ENCODE data around the gene TOP3A.

The TOP3A gene

DNA sequence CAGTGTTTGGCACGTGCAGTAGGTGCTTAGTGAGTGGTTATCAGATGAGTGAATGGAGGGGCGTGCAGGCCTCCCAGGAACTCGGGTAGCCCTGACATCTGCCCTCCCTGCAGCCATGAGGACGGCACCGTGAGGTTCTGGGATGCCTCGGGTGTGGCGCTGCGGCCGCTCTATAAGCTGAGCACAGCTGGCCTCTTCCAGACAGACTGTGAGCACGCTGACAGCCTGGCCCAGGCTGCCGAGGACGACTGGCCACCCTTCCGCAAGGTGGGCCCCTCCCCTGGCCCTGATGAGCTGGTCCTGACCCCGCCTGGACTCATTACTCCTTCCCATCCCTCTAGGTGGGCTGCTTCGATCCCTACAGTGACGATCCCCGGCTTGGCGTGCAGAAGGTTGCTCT, 78.3 kb downstream of the TOP3A start:
- TF ChIP-seq, protein P1, sequence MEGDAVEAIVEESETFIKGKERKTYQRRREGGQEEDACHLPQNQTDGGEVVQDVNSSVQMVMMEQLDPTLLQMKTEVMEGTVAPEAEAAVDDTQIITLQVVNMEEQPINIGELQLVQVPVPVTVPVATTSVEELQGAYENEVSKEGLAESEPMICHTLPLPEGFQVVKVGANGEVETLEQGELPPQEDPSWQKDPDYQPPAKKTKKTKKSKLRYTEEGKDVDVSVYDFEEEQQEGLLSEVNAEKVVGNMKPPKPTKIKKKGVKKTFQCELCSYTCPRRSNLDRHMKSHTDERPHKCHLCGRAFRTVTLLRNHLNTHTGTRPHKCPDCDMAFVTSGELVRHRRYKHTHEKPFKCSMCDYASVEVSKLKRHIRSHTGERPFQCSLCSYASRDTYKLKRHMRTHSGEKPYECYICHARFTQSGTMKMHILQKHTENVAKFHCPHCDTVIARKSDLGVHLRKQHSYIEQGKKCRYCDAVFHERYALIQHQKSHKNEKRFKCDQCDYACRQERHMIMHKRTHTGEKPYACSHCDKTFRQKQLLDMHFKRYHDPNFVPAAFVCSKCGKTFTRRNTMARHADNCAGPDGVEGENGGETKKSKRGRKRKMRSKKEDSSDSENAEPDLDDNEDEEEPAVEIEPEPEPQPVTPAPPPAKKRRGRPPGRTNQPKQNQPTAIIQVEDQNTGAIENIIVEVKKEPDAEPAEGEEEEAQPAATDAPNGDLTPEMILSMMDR (IDR thresholded peaks at IDR 0.05; ENCODE audit: insufficient read depth, low read depth, low read length, missing control alignments): no peak
- DNase-seq (ENCODE audit: low read depth): no peak
- no peak overlapping the region for H3K4me3 ChIP-seq (ENCODE audit: low read depth, low read length)

DNA sequence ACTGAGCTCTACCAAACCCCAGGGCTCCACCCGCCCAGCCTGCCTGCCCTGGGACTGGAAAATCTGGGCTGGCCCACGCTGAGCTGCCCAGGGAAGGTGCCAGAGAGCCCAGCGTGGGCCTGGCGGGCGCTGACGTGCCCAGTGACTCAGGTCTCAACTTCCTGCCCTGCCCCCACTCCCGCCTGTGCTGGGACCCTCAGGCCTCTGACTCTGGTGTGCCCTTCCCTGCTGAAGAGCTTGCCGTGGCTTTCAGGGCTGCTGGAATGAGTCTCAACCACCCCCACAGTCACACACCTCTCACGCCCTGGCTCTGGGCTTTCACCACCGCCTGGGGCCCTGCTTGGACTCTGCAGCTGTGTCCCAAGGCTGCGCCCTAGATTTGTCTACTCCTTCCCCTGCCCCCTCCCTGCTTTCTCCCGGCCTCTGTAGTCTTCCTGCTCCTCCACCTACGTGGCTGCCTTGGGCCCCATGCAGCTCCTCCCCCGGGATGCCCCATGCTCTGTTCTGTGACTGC, 79.0 kb downstream of the TOP3A start:
- TF ChIP-seq, protein P1 (IDR thresholded peaks at IDR 0.05; ENCODE audit: insufficient read depth, low read depth, low read length, missing control alignments): no peak
- no peak for DNase-seq (ENCODE audit: low read depth)
- H3K4me3 ChIP-seq (ENCODE audit: low read depth, low read length): no peak overlapping the region

DNA sequence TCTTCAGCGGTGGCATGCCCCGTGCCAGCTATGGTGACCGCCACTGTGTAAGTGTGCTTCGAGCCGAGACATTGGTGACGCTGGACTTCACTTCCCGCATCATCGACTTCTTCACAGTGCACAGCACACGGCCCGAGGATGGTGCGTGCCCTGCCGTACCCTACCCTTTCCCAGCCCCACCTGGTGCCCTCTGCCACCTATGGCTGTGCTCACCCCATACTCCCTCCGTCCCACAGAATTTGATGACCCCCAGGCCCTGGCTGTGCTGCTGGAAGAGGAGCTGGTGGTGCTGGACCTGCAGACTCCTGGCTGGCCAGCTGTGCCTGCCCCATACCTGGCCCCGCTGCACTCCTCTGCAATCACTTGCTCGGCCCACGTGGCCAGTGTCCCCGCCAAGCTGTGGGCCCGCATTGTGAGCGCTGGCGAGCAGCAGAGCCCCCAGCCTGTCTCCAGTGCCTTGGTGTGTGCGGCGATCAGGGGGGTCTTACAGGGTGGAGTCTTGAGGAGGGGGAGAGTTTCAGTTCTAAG, 79.9 kb downstream of the TOP3A start:
- DNase-seq (ENCODE audit: low read depth): no peak
- TF ChIP-seq, protein P1 (IDR thresholded peaks at IDR 0.05; ENCODE audit: insufficient read depth, low read depth, low read length, missing control alignments): no peak
- no peak overlapping the region for H3K4me3 ChIP-seq (ENCODE audit: low read depth, low read length)

DNA sequence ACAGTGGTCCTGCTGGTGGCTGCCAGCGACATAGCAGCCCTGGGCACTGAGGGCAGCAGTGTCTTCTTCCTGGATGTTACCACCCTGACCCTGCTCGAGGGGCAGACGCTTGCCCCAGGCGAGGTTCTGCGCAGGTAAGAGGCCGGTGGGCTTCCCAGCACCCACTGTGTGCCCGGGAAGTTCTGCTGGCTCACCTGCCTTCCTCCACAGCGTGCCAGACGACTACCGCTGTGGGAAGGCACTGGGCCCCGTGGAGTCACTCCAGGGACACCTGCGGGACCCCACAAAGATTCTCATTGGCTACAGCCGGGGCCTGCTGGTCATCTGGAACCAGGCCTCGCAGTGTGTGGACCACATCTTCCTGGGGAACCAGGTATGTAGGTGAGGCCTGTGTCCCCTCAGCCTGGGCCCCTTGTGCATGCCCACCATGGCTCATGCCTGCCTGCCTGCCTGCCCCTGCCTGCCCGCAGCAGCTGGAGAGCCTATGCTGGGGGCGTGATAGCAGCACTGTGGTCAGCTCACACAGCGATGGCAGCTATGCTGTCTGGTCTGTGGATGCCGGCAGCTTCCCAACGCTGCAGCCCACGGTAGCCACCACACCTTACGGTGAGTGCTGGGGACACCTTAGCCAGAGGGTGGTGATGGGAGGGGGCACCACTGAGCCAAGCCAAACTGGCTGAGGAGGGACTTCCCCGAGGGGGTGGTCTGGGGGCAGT, 80.8 kb downstream of the TOP3A start:
- TF ChIP-seq, protein P1 (IDR thresholded peaks at IDR 0.05; ENCODE audit: insufficient read depth, low read depth, low read length, missing control alignments): no peak
- no peak overlapping the region for H3K4me3 ChIP-seq (ENCODE audit: low read depth, low read length)
- DNase-seq (ENCODE audit: low read depth): no peak

DNA sequence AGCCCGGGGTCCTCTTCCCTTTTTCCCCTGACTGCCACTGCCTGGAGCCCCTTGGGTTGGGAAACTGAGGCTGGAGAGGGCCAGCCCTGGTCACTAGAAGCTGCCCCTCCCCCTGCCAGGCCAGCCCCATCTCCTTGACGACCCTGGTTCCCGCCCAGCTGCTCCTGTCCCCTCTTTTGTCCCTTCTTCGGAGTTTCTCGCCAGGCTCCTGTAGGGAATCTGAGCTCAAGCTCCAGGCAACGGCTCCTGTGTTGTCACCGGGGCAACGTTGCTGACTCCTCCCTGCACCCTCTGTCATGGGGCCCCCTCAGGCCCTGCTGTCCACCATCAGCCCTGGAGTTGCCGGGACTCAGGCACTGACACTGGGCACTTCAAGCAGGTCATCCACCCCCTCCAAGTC, 83.6 kb downstream of the TOP3A start:
- DNase-seq (ENCODE audit: low read depth): no peak
- H3K4me3 ChIP-seq (ENCODE audit: low read depth, low read length): no peak overlapping the region
- TF ChIP-seq, protein P1 (IDR thresholded peaks at IDR 0.05; ENCODE audit: insufficient read depth, low read depth, low read length, missing control alignments): no peak

DNA sequence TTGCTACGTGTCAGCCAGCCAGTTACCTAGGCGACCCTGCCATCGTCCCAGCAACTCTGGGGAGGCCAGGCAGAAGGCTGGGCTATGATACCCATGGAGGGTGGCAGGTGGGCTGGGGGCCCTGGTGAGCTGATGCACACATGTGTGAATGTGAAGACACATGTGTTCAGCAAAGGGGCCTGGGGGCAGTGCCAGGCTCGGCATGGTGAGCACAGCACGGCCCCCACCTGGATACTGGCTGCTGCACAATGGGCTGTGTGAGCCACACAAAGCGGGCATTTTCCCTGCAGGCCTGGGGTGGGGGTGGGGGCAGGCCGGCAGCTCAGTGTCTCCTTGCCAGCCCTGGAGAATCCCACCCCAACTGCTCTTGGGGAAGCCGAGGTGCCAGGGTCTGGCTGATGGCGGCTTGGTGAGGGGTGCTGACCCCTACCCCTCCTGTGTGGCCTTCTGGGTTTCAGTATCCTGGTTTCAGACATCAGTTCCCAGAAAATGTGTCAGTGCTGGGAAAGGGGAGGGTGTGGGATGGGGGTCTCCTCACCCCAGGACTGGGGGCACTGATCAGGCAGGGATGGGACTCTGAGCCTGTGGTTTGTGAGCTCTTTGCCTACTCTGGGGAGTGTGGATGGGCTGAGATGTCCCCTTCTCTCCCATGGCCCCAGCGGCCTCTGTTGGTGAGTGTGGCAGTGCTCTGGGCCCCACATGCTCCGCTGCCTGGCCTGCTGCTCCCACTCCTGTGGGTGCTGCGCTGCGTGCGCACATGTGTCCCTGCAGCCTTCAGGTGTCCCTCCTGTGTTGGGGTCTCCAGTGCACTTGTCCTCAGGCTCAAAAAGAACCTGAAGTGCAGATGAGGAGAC, 84.3 kb downstream of the TOP3A start:
- TF ChIP-seq, protein P1 (IDR thresholded peaks at IDR 0.05; ENCODE audit: insufficient read depth, low read depth, low read length, missing control alignments): no peak
- H3K4me3 ChIP-seq (ENCODE audit: low read depth, low read length): no peak overlapping the region
- DNase-seq (ENCODE audit: low read depth): no peak
